ENCODE results near the gene SLBP. TPM values are rescaled to one million over a fixed set of nuclear protein-coding genes. Genes with fewer than 3 reads are reported as not detected.

Gene SLBP
- total and polyA plus RNA-seq, 10 of the 15 experiments (the other 5 are each of a cell fraction or from before 2014, with no cell fraction given): 94.4 to 278 (median 158) TPM

- ATAC-seq: no peak
- Histone ChIP-seq H3K27me3 (replicated peaks in 1 of 2; ENCODE audit: control insufficient read depth in 2 of 2, insufficient read depth in 2 of 2, low read length in 1 of 2) (no peaks in the 10 kb centered on the region), H3K79me2 (ENCODE audit: control insufficient read depth, insufficient read depth, low read length) (no peaks in the 10 kb centered on the region), H4K20me1 (ENCODE audit: control insufficient read depth, insufficient read depth) (no peaks in the 10 kb centered on the region), H3K9me3 (replicated peaks; ENCODE audit: control insufficient read depth, insufficient read depth, low read length) (no peaks in the 10 kb centered on the region), H3K4me3 (no peak overlapping the region), H3K27ac (ENCODE audit: control insufficient read depth, insufficient read depth) (no peak overlapping the region), H2AFZ (ENCODE audit: control insufficient read depth, low read depth, low read length) (no peak overlapping the region), H3K9ac (ENCODE audit: control insufficient read depth, insufficient read depth, low read length) (no peak overlapping the region), H3K4me1 (ENCODE audit: control insufficient read depth, insufficient read depth, low read length) (no peaks in the 10 kb centered on the region), H3K36me3 (ENCODE audit: control insufficient read depth in 2 of 2, insufficient read depth in 2 of 2, low read length in 1 of 2) (peaks cover 20 to 33% of the 10 kb centered on the region in 2 experiments; a peak in 3 of 4 replicates), H3K4me2 (ENCODE audit: control insufficient read depth, insufficient read depth) (no peak overlapping the region)
- no peak for TF ChIP-seq USF1 (IDR thresholded peaks at IDR 0.05; ENCODE audit: borderline replicate concordance, extremely low read length, insufficient read depth, low read depth, low read length)
- no peak for TF ChIP-seq TCF3 (IDR thresholded peaks at IDR 0.05; ENCODE audit: borderline replicate concordance, insufficient read depth, low read depth, low read length)
- TF ChIP-seq ATF3 (IDR thresholded peaks at IDR 0.05; ENCODE audit: borderline replicate concordance, extremely low read depth, low read depth, low read length): no peak
- no peak for TF ChIP-seq ATF7 (IDR thresholded peaks at IDR 0.05; ENCODE audit: low read depth)
- TF ChIP-seq CREM (IDR thresholded peaks at IDR 0.05; ENCODE audit: low read depth): no peak
- TF ChIP-seq BCL3 (IDR thresholded peaks at IDR 0.05; ENCODE audit: borderline replicate concordance, insufficient read depth, low read depth, low read length, poor library complexity, severe bottlenecking): no peak
- RAD21 ChIA-PET (ENCODE audit: unreplicated experiment): interaction anchor here (1.0 kb wide), 1 partner anchor 155 kb away, joined by 3 read pairs; no protein-coding TSS in a partner anchor
- in situ Hi-C loops (cut with MboI) (loop anchor here (5.0 kb wide), 2 partner anchors 73 to 163 kb away; no protein-coding TSS in a partner anchor), intact Hi-C loops (cut with micrococcal nuclease; ENCODE audit: unreplicated experiment) (no loop called here)
- POLR2A ChIA-PET: no interaction called here
- SMC1A ChIA-PET (ENCODE audit: uncharacterized antibody, unreplicated experiment): interaction anchor here (1.2 kb wide), 1 partner anchor 51 kb away, joined by 3 read pairs; no protein-coding TSS in a partner anchor
- DNase-seq (ENCODE audit: low read depth, low spot score): no peak
- no TSS peak for BruUV-seq (replicated peaks)
- CTCF ChIA-PET: interaction anchor here (0.9 to 5.1 kb wide), 4 partner anchors 14 to 774 kb away, joined by 3 to 60 read pairs (median 4); no protein-coding TSS in a partner anchor
- WGBS (ENCODE audit: insufficient coverage, insufficient replicate concordance, low lambda C conversion rate, missing lambda C conversion rate): 93% methylated on average over 14 of the region's 14 CpGs
- no peak for FAIRE-seq
Measured at GRCh38 chr4:1744552-1744951, 32.4 kb upstream of the SLBP start.

All from GM12878 (cell line).